Hepatic stellate cell (primary cell): ENCODE data around the gene RCL1.
"Not testable (repeated sequence)": the region's sequence is repeated elsewhere in the genome, so short reads cannot be mapped to it uniquely, and the experiment has no call there.

ENCODE experiments used
- DNase-seq: peaks from one replicate; pipeline ENCODE4 v3.0.0; 2011; ENCODE audit warnings: low spot score

Gene RCL1, protein sequence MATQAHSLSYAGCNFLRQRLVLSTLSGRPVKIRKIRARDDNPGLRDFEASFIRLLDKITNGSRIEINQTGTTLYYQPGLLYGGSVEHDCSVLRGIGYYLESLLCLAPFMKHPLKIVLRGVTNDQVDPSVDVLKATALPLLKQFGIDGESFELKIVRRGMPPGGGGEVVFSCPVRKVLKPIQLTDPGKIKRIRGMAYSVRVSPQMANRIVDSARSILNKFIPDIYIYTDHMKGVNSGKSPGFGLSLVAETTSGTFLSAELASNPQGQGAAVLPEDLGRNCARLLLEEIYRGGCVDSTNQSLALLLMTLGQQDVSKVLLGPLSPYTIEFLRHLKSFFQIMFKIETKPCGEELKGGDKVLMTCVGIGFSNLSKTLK

DNA sequence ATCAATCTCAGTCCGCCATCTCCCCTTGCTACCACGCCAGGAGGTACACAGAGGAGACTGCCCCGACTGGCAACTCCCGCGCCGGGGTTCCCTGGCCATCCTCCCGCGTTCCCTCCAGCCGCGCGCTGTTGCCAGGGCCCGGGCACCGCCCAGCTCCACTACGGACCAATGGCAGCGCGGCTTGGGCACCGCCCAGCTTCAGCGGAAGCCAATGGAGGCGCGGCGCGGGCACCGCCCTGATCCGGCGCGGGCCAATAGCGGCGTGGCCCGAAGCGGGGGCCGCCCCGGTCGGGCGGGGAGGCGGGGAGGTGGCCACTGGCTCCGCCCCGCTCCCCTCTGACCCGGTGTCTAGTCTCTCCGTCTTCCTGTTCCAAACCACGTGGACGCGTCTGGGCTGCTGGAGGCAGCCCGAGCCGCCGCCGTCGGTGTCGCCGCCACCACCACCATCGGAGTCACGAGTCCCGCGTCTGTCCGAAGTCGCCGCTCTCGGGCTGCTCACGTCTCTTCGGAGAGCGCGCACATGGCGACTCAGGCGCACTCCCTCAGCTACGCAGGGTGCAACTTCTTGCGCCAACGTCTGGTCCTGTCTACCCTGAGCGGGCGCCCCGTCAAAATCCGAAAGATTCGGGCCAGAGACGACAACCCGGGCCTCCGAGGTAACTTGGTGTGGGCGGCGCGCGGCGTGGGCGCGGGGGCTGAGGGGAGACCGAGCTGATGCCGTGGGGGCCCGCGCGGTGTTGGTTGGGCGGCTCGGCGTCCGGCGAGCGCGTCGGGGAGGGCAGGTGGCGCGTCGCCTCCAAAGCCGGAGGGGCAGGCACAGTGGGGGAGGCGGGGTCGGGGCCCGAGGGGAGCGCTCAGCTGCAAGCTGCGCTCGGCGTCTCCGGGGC is at the start of gene RCL1:
RCL1 (plus strand) TSS at position 373 of the 887 bp plus-strand sequence; CDS start at position 521, 148 bp downstream.
- peak; percentile 95 for DNase-seq

DNA sequence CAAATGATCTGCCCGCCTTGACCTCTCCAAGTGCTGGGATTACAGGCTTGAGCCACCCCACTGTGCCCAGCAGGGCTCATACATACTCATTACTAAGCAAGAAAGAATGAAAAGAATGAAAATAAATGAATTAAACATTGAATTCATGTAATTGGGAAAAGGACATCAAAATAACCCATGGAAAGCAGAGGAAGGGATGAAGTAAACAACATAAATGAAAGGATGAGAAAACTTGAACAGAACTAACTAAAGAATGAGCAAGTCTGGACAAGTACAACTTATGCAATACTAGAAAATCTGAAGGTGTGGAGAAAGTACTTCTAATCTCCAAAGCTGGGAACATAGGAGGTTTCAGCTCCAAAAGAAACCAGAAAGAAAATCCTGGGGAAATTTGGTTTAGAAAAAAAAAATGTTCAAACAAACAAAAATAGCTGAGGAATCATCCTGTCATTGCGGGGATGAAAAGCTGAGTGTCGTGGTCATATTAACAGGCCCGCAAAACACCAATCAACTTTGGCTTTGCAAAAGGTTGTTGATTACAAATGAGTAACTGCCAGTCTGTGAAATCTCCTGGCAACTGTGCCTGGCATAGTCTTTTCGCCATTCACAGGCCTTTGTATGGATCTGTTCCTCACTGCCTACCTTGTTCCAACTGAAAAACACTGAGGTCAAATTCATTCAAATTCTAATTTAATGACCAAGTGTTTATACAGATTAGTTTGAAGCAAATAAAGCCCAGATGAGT is 49.4 kb upstream of the RCL1 start:
- DNase-seq: no peak

DNA sequence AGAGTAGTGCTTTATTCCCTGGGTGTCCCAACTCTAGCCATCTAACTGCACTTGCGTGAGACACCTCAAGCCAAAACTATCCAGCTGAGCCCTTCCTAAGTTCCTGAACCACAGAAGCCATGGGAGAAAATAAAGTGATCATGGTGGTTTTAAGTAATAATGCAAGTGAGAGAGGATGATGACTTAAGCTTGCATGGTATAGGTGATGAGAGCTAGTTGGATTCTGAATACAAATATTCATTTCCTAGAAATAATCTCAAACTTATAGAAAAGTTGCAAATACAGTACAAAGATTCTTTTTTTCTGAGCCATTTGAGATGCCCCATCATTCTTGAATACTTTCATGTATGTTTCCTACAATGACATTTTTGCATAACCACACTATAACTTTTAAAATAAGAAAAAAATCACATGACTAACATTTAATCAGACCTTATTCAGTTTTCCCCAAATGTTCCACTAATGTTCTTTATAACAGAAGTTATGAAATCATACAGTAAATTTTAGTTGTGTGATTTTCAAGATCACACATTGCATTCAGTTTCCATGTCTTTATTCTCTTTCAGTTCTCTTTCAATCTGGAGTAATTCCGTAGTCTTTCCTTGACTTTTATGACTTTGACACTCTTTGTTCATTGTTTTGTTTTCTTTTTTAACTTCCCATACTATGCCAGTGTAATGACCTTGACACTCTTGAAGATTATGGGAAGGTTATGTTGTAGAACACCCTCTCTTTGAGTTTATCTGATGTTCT is 46.3 kb upstream of the RCL1 start:
- DNase-seq: no peak

DNA sequence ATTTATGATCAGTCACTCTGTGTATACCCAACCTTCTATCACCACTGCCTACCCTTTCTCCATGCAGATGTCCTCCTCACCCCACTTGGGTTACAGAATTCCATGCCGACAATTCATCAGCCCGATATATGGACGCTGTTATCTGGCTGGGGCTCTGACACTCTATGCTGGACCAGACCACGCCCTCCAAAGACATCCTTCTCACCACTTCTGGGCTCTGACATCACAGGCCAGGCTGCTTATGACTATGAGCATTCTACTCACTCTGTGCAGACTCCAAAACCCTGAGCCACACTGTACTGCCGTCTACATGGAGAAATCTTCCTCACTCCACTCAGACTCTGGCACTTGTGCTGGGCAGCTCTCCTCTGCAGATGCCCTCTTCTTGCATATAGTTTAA is 44.1 kb upstream of the RCL1 start:
- DNase-seq: no peak

GRCh38 chr9:4750023-4750673 is 42.6 kb upstream of the RCL1 start:
- DNase-seq: no peak

GRCh38 chr9:4754530-4754929 is 38.2 kb upstream of the RCL1 start:
- not testable (repeated sequence) for DNase-seq

- no peak for DNase-seq
These were observed 37.6 kb upstream of the RCL1 start for GRCh38 chr9:4755026-4755609.

GRCh38 chr9:4756420-4756819 is 36.3 kb upstream of the RCL1 start:
- no peak for DNase-seq

DNA sequence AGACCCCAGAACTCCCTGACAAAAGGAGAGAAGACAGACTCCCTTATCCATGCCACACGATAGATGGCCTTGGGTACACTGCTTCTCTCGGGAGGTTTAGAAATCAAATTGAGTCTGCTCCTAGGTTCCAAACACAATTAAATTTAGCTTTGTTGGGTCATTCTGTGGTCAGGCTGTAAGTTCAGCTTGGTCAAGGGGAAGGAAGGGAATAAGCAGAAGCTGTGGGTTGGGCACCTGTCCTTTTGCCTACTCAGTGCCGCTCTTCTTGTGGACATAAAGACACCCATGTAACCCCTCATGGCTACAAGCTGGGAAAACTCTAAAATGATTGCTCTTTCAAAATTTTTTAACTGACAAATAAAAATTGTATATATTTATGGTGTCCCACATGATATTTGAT is 32.6 kb upstream of the RCL1 start:
- no peak for DNase-seq

- DNase-seq: peak; percentile 29
These were observed 30.4 kb upstream of the RCL1 start for GRCh38 chr9:4762108-4762885.

GRCh38 chr9:4762886-4763541 is 29.7 kb upstream of the RCL1 start:
- DNase-seq: peak; percentile 29

GRCh38 chr9:4764033-4764432 is 28.7 kb upstream of the RCL1 start:
- no peak for DNase-seq

DNA sequence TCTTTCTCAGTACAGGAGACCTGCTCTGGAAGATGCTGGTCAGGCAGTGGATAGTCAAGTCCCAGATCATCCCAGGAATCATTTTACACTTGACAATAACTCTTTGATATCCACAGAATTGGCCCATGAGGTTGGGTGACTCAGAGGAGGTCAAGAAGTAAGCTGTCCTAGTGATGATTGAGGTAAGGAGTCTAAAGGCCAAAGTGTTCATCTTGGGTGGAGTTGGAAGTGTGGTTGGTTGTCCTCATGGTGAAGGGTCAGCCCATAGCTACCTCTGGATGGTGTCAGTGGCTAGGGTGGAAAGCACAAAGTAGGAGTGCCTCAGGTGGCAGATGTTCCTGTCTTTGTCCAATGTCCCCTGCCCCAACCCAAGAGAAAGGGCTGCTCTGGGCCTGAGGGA is 24.1 kb upstream of the RCL1 start:
- no peak for DNase-seq

GRCh38 chr9:4769321-4770080 is 23.2 kb upstream of the RCL1 start:
- DNase-seq: peak; percentile 48

- DNase-seq: no peak
These were observed 21.0 kb upstream of the RCL1 start for GRCh38 chr9:4771788-4772187.

DNA sequence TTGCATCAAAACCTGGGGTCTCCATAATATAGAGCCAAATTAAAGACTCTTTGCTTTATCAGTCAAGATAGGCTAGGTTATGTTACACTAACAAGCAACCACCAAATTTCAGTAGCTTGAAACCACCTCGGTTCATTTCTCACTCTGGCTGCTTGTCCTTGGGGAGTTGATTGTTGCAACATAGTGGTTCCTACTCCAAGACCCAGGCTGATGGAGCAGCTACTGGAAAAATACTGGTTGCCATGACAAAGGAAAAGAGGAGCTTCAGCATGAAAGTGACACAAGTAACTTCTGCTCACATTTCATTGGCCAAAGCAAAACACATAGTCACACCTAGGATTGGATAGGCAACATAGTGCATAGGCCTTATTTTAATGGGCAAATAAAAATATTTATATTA is 18.5 kb upstream of the RCL1 start:
- peak; percentile 49 for DNase-seq

DNA sequence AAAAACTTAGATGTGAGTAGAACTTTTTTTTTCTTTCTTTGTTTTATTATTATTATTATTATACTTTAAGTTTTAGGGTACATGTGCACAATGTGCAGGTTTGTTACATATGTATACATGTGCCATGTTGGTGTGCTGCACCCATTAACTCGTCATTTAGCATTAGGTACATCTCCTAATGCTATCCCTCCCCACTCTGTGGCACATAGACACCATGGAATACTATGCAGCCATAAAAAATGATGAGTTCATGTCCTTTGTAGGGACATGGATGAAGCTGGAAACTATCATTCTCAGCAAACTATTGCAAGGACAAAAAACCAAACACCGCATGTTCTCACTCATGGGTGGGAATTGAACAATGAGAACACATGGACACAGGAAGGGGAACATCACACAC is 17.8 kb upstream of the RCL1 start:
- not testable (repeated sequence) for DNase-seq

DNA sequence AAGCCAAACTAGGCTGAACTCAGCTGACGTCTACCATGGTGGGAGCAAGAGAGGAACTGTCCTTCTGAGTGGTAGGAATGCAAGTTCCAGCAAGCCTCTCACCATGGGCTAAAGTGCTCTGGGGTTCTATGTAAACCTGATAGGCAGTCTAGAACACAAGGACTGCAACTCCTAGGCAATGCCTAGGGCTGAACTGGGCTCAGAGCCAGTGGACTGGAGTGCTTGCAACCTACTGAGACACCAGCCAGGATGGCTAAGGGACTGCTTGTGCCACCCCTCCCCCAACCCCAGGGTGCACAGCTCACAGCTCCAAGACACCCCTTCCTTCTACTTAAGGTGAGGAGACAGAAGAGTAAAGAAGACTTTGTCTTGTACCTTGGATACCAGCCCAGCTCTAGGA is 12.1 kb upstream of the RCL1 start:
- no peak for DNase-seq

DNA sequence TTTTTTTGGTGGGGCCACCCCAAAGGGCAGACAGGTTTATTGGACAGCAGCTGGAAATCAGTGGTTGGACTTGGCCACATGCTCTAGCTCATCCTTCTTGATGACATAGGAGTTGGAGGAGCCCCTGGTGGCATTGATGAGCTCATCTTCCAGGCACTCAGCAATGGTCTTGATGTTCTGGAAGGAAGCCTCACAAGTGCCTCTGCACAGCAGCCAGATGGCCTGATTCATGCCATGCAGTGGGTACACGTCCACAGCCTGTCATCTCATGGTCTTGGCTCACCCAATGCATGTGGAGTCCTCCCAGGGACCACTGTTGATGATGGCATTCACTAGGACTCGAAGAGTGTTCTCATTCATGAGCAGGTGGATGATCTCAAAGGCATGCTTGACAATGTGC is 11.3 kb upstream of the RCL1 start:
- no peak for DNase-seq
